Gastroesophageal sphincter (tissue), 4 donors: ENCODE results near the gene HIVEP3. TPM values are rescaled to one million over a fixed set of nuclear protein-coding genes. Genes with fewer than 3 reads are reported as not detected.

Experiments
- ATAC-seq: fragments of 150-250 bp; one replicate; pipeline ENCODE4 v1.9.1; 2016; ENCODE audit warnings: mild to moderate bottlenecking, moderate library complexity
- H3K27ac ChIP-seq, 4 donors: fragments of 200-600 bp; sonication (generic) in 3 of 4; 1 replicate in 3 of 4; 2 replicates in 1 of 4; pipeline ENCODE4 v1.5.1; 2016 to 2019
- H3K27me3 ChIP-seq: fragments of 200-600 bp; sonication (generic); one replicate; pipeline ENCODE4 v1.5.1; 2019
- H3K36me3 ChIP-seq, 2 donors: fragments of 200-600 bp; sonication (generic); one replicate each; pipeline ENCODE4 v1.5.1; 2019; ENCODE audit warnings: control low read depth in 1 of 2
- H3K4me1 ChIP-seq, 3 donors: fragments of 200-600 bp; sonication (generic); 1 replicate in 2 of 3; 2 replicates in 1 of 3; pipeline ENCODE4 v1.5.1; 2016 to 2019; ENCODE audit warnings: control low read depth in 2 of 3
- H3K4me3 ChIP-seq, 2 donors: fragments of 200-600 bp; sonication (generic); one replicate each; pipeline ENCODE4 v1.5.1; 2019; ENCODE audit warnings: mild to moderate bottlenecking in 1 of 2, moderate library complexity in 1 of 2
- H3K9me3 ChIP-seq, 3 donors: fragments of 200-600 bp; sonication (generic); one replicate each; pipeline ENCODE4 v1.5.1; 2017 to 2019; ENCODE audit warnings: control low read depth in 2 of 3
- CTCF ChIP-seq, 4 experiments: fragments of 200-600 bp in 2 of 4; fragments of 450-650 bp in 2 of 4; sonication (generic) in 1 of 4; IDR thresholded peaks; one replicate each; pipeline ENCODE4 v1.5.1; 2017 to 2019; ENCODE audit warnings: antibody characterized with exemption in 4 of 4, mild to moderate bottlenecking in 2 of 4, moderate library complexity in 2 of 4
- EP300 ChIP-seq: sonication (generic); formaldehyde crosslinking; IDR thresholded peaks from one replicate; pipeline ENCODE4 v1.6.1; 2017; ENCODE audit warnings: antibody characterized with exemption, mild to moderate bottlenecking
- POLR2A ChIP-seq, 2 donors: fragments of 450-650 bp; IDR thresholded peaks; one replicate each; pipeline ENCODE4 v1.6.1; 2017; ENCODE audit warnings: antibody characterized with exemption in 2 of 2, mild to moderate bottlenecking in 2 of 2, moderate library complexity in 1 of 2
- POLR2AphosphoS5 ChIP-seq: sonication (generic); formaldehyde crosslinking; IDR thresholded peaks from one replicate; pipeline ENCODE4 v1.6.1; 2017; ENCODE audit warnings: antibody characterized with exemption
- WGBS, 2 donors: methylation state at CpG; one replicate each; pipeline ENCODE4 v1.1.5; 2018; ENCODE audit warnings: low coverage in 1 of 2; 5-methylcytosine and 5-hydroxymethylcytosine counted together
- total RNA-seq, 4 donors: library from RNA; depleted of rRNA; stranded (reverse); fragments of >200 nt; gene quantifications; one replicate each; pipeline ENCODE4 v1.1.0, GENCODE V29; 2016

Gene HIVEP3
- total RNA-seq, 4 donors from 2014 or later = 1.9 to 3.8 (median 2.8) TPM

DNA sequence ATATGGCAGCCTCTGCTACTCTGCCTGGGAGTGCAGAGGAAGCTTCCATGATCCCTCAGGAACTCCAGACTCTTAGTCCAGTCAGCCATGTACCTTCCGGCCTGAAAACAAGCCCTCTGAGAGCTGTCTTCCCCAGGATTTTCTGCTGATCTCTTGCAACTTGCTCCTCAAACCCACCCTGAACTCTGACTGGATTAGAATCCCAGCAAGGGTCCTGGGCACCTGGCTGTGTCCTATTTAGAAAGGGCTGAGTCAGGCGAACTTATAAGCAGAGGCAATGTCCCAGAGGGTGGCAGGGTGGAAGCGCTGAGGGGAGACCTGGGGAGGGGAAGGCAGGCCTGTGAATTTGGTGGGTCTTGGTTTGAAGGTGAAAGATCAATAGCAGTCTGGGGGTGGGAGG is 249.8 kb downstream of the HIVEP3 start:
- no peak for ATAC-seq
- no peak for TF ChIP-seq CTCF (IDR thresholded peaks at IDR 0.05)
- no peak for TF ChIP-seq EP300
- TF ChIP-seq POLR2AphosphoS5 = no peak
- TF ChIP-seq POLR2A (IDR thresholded peaks at IDR 0.05) = no peak

DNA sequence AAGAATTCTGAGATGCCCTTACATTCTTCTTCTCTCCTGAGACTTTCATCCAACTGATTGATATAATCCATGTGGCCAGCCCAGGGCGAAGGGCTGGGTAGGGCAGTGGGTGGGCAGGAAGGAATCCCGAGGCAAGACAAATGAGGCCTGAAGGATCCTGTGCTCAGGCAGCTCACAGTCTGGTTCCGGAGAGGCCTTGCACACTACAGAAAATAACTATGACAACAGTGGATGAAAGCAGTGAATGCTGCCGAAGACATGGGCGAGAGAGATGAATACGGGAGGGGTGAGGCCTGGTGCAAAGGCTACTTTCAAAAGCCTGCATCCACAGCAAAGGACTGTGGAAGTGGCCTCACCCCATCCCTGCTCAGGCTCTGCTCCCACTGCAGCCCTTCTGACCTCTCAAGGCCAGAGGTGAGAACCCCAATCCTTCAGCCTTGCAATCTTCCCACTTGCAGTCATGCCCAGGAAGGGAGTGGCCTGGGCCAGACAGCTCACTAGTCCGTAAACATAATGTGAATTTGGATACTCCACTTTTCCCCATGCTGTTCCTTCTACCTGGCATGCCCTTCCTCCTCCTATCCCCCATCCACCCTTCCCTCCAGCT is 250.6 kb downstream of the HIVEP3 start:
- WGBS, 2 donors = 82 to 98% methylated on average over 6 to 7 of the region's 7 CpGs
- Histone ChIP-seq H3K36me3 (no peaks in the 10 kb centered on the region), H3K9me3 (no peaks in the 10 kb centered on the region), H3K4me1 (peaks cover 0 to 12% (median 6%) of the 10 kb centered on the region in 3 donors), H3K4me3 (no peak overlapping the region), H3K27me3 (no peaks in the 10 kb centered on the region), H3K27ac (no peak overlapping the region)
- TF ChIP-seq POLR2A (IDR thresholded peaks at IDR 0.05) = no peak
- no peak for TF ChIP-seq POLR2AphosphoS5
- TF ChIP-seq EP300 = no peak
- no peak for TF ChIP-seq CTCF (IDR thresholded peaks at IDR 0.05)
- ATAC-seq = no peak

More for the DNA sequence above, 249.8 kb downstream of the HIVEP3 start:
- Histone ChIP-seq H3K4me3 (no peak overlapping the region), H3K4me1 (peaks cover 0 to 17% (median 6%) of the 10 kb centered on the region in 3 donors), H3K27me3 (no peaks in the 10 kb centered on the region), H3K36me3 (no peaks in the 10 kb centered on the region), H3K9me3 (no peaks in the 10 kb centered on the region), H3K27ac (no peak overlapping the region)
- no CpG with 5 or more reads among the region's 3 CpGs for WGBS, 2 donors

DNA sequence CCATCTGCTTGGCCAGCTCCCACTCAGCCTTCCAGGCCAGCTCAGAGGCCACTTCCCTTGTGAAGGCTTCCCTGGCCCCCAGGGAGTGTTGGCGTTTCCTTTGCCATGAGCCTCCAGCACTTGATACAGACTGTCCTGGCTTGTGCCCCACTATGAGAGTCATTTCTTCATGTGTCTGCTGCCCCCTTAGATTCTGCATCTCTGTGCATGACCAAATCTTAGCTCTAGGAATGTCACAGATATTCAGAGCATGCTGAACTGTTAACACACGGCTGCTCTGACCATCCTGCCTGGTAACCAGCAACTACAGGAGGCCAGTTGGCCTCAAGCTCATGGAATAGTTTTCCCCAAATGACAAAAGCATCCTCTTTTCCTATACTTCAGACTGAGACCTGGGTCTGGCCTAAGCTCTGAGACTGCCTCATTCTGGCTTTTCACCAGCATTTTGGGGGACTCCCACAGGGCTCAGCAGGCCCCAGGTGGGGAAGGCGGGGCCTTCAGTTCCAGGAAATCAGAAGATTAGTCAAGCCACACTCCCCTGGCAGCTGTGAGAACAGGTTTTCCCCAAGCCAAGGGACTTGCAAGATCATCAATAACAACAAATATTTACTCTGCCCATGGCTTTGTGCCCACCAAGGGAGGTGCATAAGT is 251.6 kb downstream of the HIVEP3 start:
- no peak overlapping the region for H3K27ac ChIP-seq
- 62 to 100% methylated on average over 1 to 2 of the region's 3 CpGs for WGBS, 2 donors
- ATAC-seq = no peak
- no peak for TF ChIP-seq POLR2AphosphoS5
- no peak for TF ChIP-seq CTCF (IDR thresholded peaks at IDR 0.05)
- no peak for TF ChIP-seq EP300
- no peak for TF ChIP-seq POLR2A (IDR thresholded peaks at IDR 0.05)
- H3K9me3 ChIP-seq = no peaks in the 10 kb centered on the region
- no peaks in the 10 kb centered on the region for H3K27me3 ChIP-seq
- no peaks in the 10 kb centered on the region for H3K36me3 ChIP-seq
- no peak overlapping the region for H3K4me3 ChIP-seq
- H3K4me1 ChIP-seq = peaks cover 0 to 18% (median 8%) of the 10 kb centered on the region in 3 donors

DNA sequence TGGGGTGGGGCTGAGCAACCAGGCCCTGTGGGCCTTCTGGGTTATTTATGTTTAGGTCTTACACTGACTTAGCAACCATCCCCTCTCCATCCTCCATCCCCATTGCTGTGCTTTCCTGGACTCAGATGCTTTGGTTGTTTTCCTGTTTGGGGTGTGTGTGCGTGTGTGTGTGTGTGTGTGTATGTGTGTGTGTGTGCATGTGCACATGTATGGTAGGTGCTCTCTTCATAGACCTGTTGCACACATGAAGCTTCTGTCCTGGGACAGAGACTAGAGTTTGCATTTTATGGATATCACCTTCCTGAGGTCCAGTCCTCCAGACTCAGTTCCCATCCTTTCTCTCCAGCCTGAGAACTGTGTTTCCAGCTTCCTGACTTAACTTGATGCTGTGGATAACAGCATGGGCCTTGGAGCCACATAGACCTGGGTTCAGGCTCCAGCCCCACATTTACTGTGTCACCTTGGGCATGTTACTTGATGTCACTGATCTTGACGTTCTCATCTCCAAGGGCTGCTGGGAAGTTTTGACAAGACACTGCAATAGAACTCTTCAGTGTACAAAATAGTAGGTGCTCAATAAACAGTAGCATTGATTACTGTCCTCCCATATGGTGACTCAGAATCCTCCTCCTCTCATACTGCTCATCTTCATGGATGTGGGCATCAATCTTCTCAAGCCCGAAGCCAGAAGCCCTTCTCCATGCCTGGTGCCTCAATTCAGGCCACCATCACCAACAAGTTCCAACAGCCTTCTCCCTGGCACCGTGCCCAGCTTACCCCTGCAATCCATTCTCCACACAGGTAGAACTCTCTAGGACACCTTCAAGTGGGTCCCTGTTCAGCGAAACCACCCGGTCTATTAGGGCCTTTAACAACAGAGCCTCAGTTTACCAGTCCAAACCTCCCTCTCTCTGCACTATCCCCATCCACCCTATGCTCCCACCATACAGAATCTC is 252.5 kb downstream of the HIVEP3 start:
- Histone ChIP-seq H3K36me3 (no peaks in the 10 kb centered on the region), H3K27ac (peak overlapping the region in 1 of 4 donors; percentile 24), H3K9me3 (no peaks in the 10 kb centered on the region), H3K4me3 (no peak overlapping the region), H3K27me3 (no peaks in the 10 kb centered on the region), H3K4me1 (peaks cover 3 to 25% (median 14%) of the 10 kb centered on the region in 3 donors)
- WGBS, 2 donors = 92 to 100% methylated on average over 3 to 6 of the region's 6 CpGs
- ATAC-seq = no peak
- no peak for TF ChIP-seq EP300
- no peak for TF ChIP-seq POLR2AphosphoS5
- no peak for TF ChIP-seq CTCF (IDR thresholded peaks at IDR 0.05)
- no peak for TF ChIP-seq POLR2A (IDR thresholded peaks at IDR 0.05)
